ENCODE measurements around the gene SHB. TPM values are rescaled to one million over a fixed set of nuclear protein-coding genes. Genes with fewer than 3 reads are reported as not detected.

SHB gene
- total RNA-seq, 1 experiment from 2014 or later = 56.4 TPM

DNA sequence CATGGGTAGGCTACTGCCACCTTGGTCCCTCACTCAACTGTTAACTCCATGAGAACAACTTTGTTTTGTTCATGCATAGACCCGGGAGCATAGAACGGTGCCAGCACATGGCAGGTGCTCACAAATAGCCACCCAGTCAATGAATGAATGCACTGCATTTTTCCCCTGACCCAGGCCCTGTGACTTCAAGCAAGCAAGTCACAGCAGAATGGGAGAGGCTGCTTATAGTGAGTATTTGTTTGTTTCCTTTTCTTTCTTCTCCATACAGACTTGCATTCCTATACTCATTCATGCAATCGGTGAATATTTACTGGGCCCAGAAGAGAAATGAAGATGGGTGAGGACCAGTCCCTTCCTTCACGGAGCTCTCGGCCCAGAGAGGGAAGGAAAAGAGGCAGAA, 62.0 kb downstream of the SHB start:
- DNase-seq (no peak), ATAC-seq (no peak)
- Histone ChIP-seq H3K9me3 (ENCODE audit: low read length) (no peaks in the 10 kb centered on the region), H3K27ac (ENCODE audit: low read length) (peak overlapping the region; percentile 99), H3K4me1 (ENCODE audit: insufficient read depth, low read length) (peaks cover 57% of the 10 kb centered on the region), H4K20me1 (ENCODE audit: low read length) (no peaks in the 10 kb centered on the region), H3K9ac (ENCODE audit: low read length) (peak overlapping the region; percentile 50), H2AFZ (ENCODE audit: low read length) (no peak overlapping the region), H3K9me2 (replicated peaks; ENCODE audit: low read length) (no peaks in the 10 kb centered on the region), H3K79me2 (ENCODE audit: low read length) (peaks cover 97% of the 10 kb centered on the region), H3K36me3 (ENCODE audit: low read depth, low read length) (peaks cover 25% of the 10 kb centered on the region), H3K4me2 (ENCODE audit: low read length) (peak overlapping the region; percentile 58; the same call in 1 of the 2 replicates), H3K4me3 (ENCODE audit: low read length) (no peak overlapping the region), H3F3A (ENCODE audit: low read length, unreplicated experiment) (peaks cover 10% of the 10 kb centered on the region), H3K27me3 (ENCODE audit: low read length) (no peaks in the 10 kb centered on the region)
- CTCF ChIA-PET = no interaction called here
- TF ChIP-seq, protein P1, sequence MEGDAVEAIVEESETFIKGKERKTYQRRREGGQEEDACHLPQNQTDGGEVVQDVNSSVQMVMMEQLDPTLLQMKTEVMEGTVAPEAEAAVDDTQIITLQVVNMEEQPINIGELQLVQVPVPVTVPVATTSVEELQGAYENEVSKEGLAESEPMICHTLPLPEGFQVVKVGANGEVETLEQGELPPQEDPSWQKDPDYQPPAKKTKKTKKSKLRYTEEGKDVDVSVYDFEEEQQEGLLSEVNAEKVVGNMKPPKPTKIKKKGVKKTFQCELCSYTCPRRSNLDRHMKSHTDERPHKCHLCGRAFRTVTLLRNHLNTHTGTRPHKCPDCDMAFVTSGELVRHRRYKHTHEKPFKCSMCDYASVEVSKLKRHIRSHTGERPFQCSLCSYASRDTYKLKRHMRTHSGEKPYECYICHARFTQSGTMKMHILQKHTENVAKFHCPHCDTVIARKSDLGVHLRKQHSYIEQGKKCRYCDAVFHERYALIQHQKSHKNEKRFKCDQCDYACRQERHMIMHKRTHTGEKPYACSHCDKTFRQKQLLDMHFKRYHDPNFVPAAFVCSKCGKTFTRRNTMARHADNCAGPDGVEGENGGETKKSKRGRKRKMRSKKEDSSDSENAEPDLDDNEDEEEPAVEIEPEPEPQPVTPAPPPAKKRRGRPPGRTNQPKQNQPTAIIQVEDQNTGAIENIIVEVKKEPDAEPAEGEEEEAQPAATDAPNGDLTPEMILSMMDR (conservative IDR thresholded peaks at IDR 0.05; ENCODE audit: low read depth, low read length) = no peak
- TF ChIP-seq EZH2 (IDR thresholded peaks at IDR 0.05; ENCODE audit: low read length, unreplicated experiment) = no peak
- no peak for TF ChIP-seq EZH2phosphoT487 (IDR thresholded peaks at IDR 0.05; ENCODE audit: borderline replicate concordance, low read length)
- POLR2A ChIA-PET (ENCODE audit: unreplicated experiment) = no interaction called here
- intact Hi-C loops (cut with micrococcal nuclease) = loop anchor here (5.0 kb wide), 1 partner anchor 40 kb away; no protein-coding TSS in a partner anchor
- BruUV-seq (replicated peaks) = no TSS peak

DNA sequence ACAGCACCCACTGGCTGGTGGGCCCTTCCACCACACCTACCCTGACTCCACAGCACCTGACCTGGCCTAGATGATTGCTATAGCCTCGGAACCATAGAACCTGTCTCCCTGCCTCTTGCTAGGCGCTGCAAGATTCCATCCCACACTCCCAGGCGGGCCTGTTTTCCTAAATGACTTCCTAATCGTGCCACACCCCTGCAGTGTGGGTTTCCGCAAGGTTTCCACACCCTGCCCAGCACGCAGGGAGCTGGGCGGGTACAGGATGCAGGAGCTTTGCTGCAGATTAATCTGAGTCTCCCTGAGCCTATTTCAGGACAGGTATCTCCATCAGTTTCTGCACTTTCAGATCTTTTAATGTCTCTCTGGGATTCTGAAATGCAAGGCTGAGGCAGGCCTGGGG, 62.9 kb downstream of the SHB start:
- Histone ChIP-seq H2AFZ (ENCODE audit: low read length) (no peak overlapping the region), H3F3A (ENCODE audit: low read length, unreplicated experiment) (peaks cover 10% of the 10 kb centered on the region), H3K27ac (ENCODE audit: low read length) (peak overlapping the region; percentile 99), H3K36me3 (ENCODE audit: low read depth, low read length) (peaks cover 23% of the 10 kb centered on the region), H3K4me3 (ENCODE audit: low read length) (no peak overlapping the region), H3K4me2 (ENCODE audit: low read length) (peak overlapping the region; percentile 58), H3K9me2 (replicated peaks; ENCODE audit: low read length) (no peaks in the 10 kb centered on the region), H3K9ac (ENCODE audit: low read length) (peak overlapping the region; percentile 50), H3K27me3 (ENCODE audit: low read length) (no peaks in the 10 kb centered on the region), H4K20me1 (ENCODE audit: low read length) (no peaks in the 10 kb centered on the region), H3K9me3 (ENCODE audit: low read length) (no peaks in the 10 kb centered on the region), H3K4me1 (ENCODE audit: insufficient read depth, low read length) (peaks cover 54% of the 10 kb centered on the region), H3K79me2 (ENCODE audit: low read length) (peaks cover 97% of the 10 kb centered on the region)
- intact Hi-C loops (cut with micrococcal nuclease) = loop anchor here (5.0 kb wide), 1 partner anchor 41 kb away; no protein-coding TSS in a partner anchor
- BruUV-seq (replicated peaks) = no TSS peak
- DNase-seq (peak; percentile 76), ATAC-seq (peak; percentile 36)
- TF ChIP-seq, protein P1 (conservative IDR thresholded peaks at IDR 0.05; ENCODE audit: low read depth, low read length) = no peak
- no peak for TF ChIP-seq EZH2 (IDR thresholded peaks at IDR 0.05; ENCODE audit: low read length, unreplicated experiment)
- TF ChIP-seq EZH2phosphoT487 (IDR thresholded peaks at IDR 0.05; ENCODE audit: borderline replicate concordance, low read length) = no peak
- CTCF ChIA-PET = no interaction called here
- POLR2A ChIA-PET (ENCODE audit: unreplicated experiment) = no interaction called here

DNA sequence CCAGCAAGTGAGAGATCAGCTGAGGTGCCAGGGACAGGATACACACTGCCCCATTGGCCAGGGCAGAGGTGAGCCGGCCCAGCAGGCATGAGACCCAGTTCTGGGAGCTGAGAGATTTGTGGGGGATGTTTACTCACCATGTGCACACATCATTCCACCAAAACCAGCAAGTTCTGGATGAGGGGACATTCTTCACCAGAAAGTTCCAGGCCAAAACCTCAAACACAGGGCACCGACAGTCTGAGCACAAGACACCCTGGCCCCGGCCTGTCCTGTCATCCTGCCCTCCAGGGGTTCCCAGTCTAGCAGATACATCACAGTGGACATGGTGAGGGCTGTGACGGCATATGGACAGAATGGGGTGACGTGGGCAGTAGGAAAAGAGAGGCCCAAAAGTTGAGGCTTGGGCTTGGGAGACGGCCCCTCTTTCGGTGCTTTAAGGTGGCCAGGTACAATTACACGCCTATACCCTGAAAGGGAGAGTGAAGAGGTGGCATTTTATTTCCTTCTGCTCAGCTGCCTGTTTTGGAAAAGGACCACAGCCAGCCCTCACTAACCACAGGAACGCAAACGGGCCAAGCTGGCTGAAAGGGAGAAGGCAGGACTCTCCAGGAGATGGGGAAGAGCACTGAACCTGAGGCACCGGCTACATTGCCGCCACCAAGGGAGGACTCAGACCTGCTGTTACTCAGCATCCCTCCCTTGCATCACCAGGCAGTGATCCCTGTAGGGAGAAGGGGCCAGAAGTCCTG, 64.0 kb downstream of the SHB start:
- Histone ChIP-seq H3K9ac (ENCODE audit: low read length) (peak overlapping the region; percentile 50), H3F3A (ENCODE audit: low read length, unreplicated experiment) (peaks cover 10% of the 10 kb centered on the region), H2AFZ (ENCODE audit: low read length) (no peak overlapping the region), H3K9me3 (ENCODE audit: low read length) (no peaks in the 10 kb centered on the region), H3K79me2 (ENCODE audit: low read length) (peaks cover 97% of the 10 kb centered on the region), H3K4me1 (ENCODE audit: insufficient read depth, low read length) (peaks cover 61% of the 10 kb centered on the region), H3K4me2 (ENCODE audit: low read length) (no peak overlapping the region), H3K4me3 (ENCODE audit: low read length) (no peak overlapping the region), H3K9me2 (replicated peaks; ENCODE audit: low read length) (no peaks in the 10 kb centered on the region), H3K36me3 (ENCODE audit: low read depth, low read length) (peaks cover 27% of the 10 kb centered on the region), H3K27ac (ENCODE audit: low read length) (peak overlapping the region; percentile 99), H3K27me3 (ENCODE audit: low read length) (no peaks in the 10 kb centered on the region), H4K20me1 (ENCODE audit: low read length) (no peaks in the 10 kb centered on the region)
- intact Hi-C loops (cut with micrococcal nuclease) = loop anchor here (5.0 kb wide), 1 partner anchor 42 kb away; no protein-coding TSS in a partner anchor
- ATAC-seq (no peak), DNase-seq (no peak)
- CTCF ChIA-PET = no interaction called here
- no TSS peak for BruUV-seq (replicated peaks)
- POLR2A ChIA-PET (ENCODE audit: unreplicated experiment) = no interaction called here
- TF ChIP-seq EZH2phosphoT487 (IDR thresholded peaks at IDR 0.05; ENCODE audit: borderline replicate concordance, low read length) = no peak
- no peak for TF ChIP-seq EZH2 (IDR thresholded peaks at IDR 0.05; ENCODE audit: low read length, unreplicated experiment)
- TF ChIP-seq, protein P1 (conservative IDR thresholded peaks at IDR 0.05; ENCODE audit: low read depth, low read length) = no peak
